Measurements from ENCODE around the gene IFT122. TPM values are rescaled to one million over a fixed set of nuclear protein-coding genes. Genes with fewer than 3 reads are reported as not detected.
"Not testable (repeated sequence)": the region's sequence is repeated elsewhere in the genome, so short reads cannot be mapped to it uniquely, and the experiment has no call there.

IFT122 gene
- total RNA-seq, 2 experiments from 2014 or later, result 18.4 to 22.6 TPM

DNA sequence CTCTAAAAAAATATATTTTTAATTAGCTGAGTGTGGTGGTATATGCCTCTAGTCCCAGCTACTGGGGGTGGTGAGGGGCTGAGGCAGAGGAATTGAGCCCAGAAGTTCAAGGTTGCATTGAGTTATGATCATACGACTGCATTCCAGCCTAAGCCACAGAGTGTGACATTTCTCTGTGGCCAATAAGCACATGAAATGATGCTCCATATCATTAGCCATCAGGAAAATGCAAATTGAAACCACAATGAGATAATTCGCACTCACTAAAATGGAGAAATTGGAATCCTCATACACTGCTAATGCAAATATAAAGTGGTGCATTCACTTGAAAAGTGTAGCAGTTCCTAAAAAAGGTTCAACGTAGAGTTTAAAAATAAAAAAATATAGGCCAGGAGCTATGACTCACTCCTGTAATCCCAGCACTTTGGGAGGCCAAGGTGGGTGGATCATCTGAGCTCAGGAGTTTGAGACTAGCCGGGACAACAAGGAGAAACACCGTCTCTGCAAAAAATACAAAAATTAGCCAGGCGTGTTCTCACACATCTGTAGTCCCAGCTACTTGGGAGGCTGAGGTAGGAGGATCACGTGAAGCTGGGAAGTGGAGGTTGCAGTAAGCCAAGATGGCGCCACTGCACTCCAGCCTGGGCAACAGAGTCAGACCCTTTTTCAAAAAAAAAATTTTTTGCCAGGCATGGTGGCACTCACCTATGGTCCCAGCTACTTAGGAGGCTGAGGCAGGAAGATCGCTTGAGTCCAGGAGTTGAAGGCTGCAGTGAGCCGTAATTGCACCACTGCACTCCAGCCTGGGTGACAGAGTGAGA is 35.2 kb downstream of the IFT122 start:
- intact Hi-C loops (cut with DNase I, micrococcal nuclease), result no loop called here
- Mint-ChIP-seq H3K27ac (no peak overlapping the region), H3K4me3 (no peak overlapping the region), H3K36me3 (ENCODE audit: low read depth) (peaks cover 25% of the 10 kb centered on the region), H3K27me3 (no peaks in the 10 kb centered on the region), H3K4me1 (no peaks in the 10 kb centered on the region), H3K9me3 (ENCODE audit: low read depth) (no peaks in the 10 kb centered on the region)
- CTCF ChIA-PET, result interaction anchor here (0.7 to 1.6 kb wide), 2 partner anchors 9 to 11 kb away, joined by 3 read pairs; no protein-coding TSS in a partner anchor
- POLR2A ChIA-PET, result interaction anchor here (0.6 kb wide), 1 partner anchor 165 kb away, joined by 3 read pairs; no protein-coding TSS in a partner anchor
- ATAC-seq (no peak), DNase-seq (no peak)

GRCh38 chr3:129475863-129476262 is 35.8 kb downstream of the IFT122 start:
- Mint-ChIP-seq H3K4me1 (no peaks in the 10 kb centered on the region), H3K9me3 (ENCODE audit: low read depth) (no peaks in the 10 kb centered on the region), H3K36me3 (ENCODE audit: low read depth) (peaks cover 21% of the 10 kb centered on the region), H3K27ac (no peak overlapping the region), H3K27me3 (no peaks in the 10 kb centered on the region), H3K4me3 (no peak overlapping the region)
- intact Hi-C loops (cut with DNase I, micrococcal nuclease), result no loop called here
- no peak for DNase-seq
- ATAC-seq, result no peak
- ChIA-PET CTCF (interaction anchor here (1.6 kb wide), 1 partner anchor 9 kb away, joined by 3 read pairs; no protein-coding TSS in a partner anchor), POLR2A (no interaction called here)

DNA sequence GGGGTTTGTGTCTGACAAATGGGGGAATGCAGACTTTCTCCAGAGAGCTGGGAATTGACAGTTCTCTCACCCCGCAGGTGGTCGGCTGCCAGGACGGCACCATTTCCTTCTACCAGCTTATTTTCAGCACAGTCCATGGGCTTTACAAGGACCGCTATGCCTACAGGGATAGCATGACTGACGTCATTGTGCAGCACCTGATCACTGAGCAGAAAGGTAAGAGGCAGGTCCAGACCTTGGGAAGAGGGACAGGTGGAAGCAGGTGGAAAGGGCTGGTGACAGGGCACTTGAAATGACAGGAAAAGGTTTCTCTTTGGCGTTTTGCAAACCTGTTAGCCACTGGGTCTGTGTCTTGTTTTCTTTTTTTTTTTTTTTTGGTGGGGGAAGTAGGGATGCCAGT is 36.6 kb downstream of the IFT122 start:
- POLR2A ChIA-PET, result no interaction called here
- CTCF ChIA-PET, result no interaction called here
- ATAC-seq, result no peak
- Mint-ChIP-seq H3K27ac (no peak overlapping the region), H3K27me3 (no peaks in the 10 kb centered on the region), H3K4me1 (peaks cover 6% of the 10 kb centered on the region), H3K9me3 (ENCODE audit: low read depth) (no peaks in the 10 kb centered on the region), H3K4me3 (no peak overlapping the region), H3K36me3 (ENCODE audit: low read depth) (peaks cover 17% of the 10 kb centered on the region)
- intact Hi-C loops (cut with DNase I, micrococcal nuclease), result no loop called here
- DNase-seq, result no peak

GRCh38 chr3:129481225-129481765 is 41.3 kb downstream of the IFT122 start:
- DNase-seq; POLR2A ChIA-PET; H3K4me3 Mint-ChIP-seq; H3K27me3 Mint-ChIP-seq; H3K9me3 Mint-ChIP-seq (ENCODE audit: low read depth); ATAC-seq; intact Hi-C loops (cut with DNase I, micrococcal nuclease): not testable (repeated sequence)
- CTCF ChIA-PET, result interaction anchor here (0.5 to 1.4 kb wide), 4 partner anchors 9 to 98 kb away, joined by 3 to 5 read pairs (median 4); no protein-coding TSS in a partner anchor
- Mint-ChIP-seq H3K4me1 (peaks cover 14% of the 10 kb centered on the region), H3K27ac (peak overlapping the region; percentile 55), H3K36me3 (ENCODE audit: low read depth) (peaks cover 13% of the 10 kb centered on the region)

- ATAC-seq (peak; percentile 91), DNase-seq (peak; percentile 67)
- ChIA-PET POLR2A (no interaction called here), CTCF (interaction anchor here (1.4 kb wide), 1 partner anchor 10 kb away, joined by 5 read pairs; no protein-coding TSS in a partner anchor)
- Mint-ChIP-seq H3K4me1 (peaks cover 14% of the 10 kb centered on the region), H3K36me3 (ENCODE audit: low read depth) (peaks cover 7% of the 10 kb centered on the region), H3K4me3 (no peak overlapping the region), H3K9me3 (ENCODE audit: low read depth) (no peaks in the 10 kb centered on the region), H3K27me3 (no peaks in the 10 kb centered on the region), H3K27ac (peak overlapping the region; percentile 55)
- intact Hi-C loops (cut with DNase I, micrococcal nuclease), result no loop called here
Observed at GRCh38 chr3:129481766-129482332, 41.8 kb downstream of the IFT122 start.

DNA sequence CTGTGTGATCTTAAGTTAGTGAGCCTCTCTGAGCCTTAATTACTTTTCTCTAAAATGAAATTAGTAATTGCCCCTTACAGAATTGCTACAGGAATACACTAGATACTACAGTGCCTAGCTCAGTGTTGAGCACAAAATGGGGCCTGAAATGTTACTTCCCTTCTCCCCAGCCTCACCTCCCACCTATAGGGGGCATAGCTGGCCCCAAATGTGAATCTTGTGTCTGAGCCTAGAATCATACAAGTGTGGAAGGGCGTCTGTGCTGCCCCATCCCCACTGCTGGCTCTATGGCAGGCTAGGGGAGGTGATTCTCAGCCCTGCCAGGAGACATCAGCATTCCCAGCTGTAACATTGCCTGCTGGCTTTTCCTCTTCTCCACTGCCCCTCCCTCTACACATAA is 42.7 kb downstream of the IFT122 start:
- H3K27ac Mint-ChIP-seq, result peak overlapping the region; percentile 4
- H3K9me3 Mint-ChIP-seq (ENCODE audit: low read depth), result no peaks in the 10 kb centered on the region
- H3K27me3 Mint-ChIP-seq, result no peaks in the 10 kb centered on the region
- DNase-seq, result peak; percentile 13
- peaks cover 14% of the 10 kb centered on the region for H3K4me1 Mint-ChIP-seq
- no peak overlapping the region for H3K4me3 Mint-ChIP-seq
- peaks cover 3% of the 10 kb centered on the region for H3K36me3 Mint-ChIP-seq (ENCODE audit: low read depth)
- intact Hi-C loops (cut with DNase I, micrococcal nuclease), result no loop called here
- ChIA-PET CTCF (interaction anchor here (0.6 to 0.7 kb wide), 2 partner anchors 343 to 1320 kb away, joined by 3 to 4 read pairs; no protein-coding TSS in a partner anchor), POLR2A (no interaction called here)
- no peak for ATAC-seq

DNA sequence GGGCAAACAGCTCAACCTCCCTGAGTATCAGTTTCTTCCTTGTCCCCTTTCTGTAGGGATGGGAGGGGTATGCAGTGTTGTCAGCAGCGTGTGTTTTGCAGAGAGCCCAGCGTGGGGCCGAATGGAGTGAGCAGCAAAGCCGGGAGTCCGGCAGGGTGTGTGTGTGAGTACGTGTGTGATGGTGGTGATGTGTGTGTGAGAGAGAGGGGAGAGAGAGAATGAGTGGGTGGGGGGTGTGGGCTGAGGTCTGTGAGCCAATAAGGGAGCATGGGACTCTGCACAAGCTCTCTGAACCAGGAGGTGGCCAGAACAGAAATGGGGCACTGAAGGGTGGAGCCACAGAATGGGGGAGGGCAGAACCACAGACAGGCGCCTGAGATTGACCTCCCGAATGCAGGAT is 43.8 kb downstream of the IFT122 start:
- Mint-ChIP-seq H3K9me3 (ENCODE audit: low read depth) (no peaks in the 10 kb centered on the region), H3K27me3 (no peaks in the 10 kb centered on the region), H3K4me3 (no peak overlapping the region), H3K4me1 (peaks cover 14% of the 10 kb centered on the region), H3K27ac (no peak overlapping the region), H3K36me3 (ENCODE audit: low read depth) (no peaks in the 10 kb centered on the region)
- ATAC-seq, result no peak
- POLR2A ChIA-PET, result no interaction called here
- no peak for DNase-seq
- intact Hi-C loops (cut with DNase I, micrococcal nuclease), result no loop called here
- CTCF ChIA-PET, result no interaction called here

- intact Hi-C loops (cut with DNase I, micrococcal nuclease); H3K4me3 Mint-ChIP-seq; H3K27ac Mint-ChIP-seq; ATAC-seq; H3K9me3 Mint-ChIP-seq (ENCODE audit: low read depth); H3K36me3 Mint-ChIP-seq (ENCODE audit: low read depth); DNase-seq; H3K27me3 Mint-ChIP-seq: not testable (repeated sequence)
- H3K4me1 Mint-ChIP-seq, result peaks cover 14% of the 10 kb centered on the region
- ChIA-PET CTCF (interaction anchor here (0.7 to 1.0 kb wide), 2 partner anchors 10 to 484 kb away, joined by 3 read pairs; no protein-coding TSS in a partner anchor), POLR2A (interaction anchor here (0.5 kb wide), 1 partner anchor 253 kb away, joined by 3 read pairs; no protein-coding TSS in a partner anchor)
Observed at GRCh38 chr3:129485146-129485545, 45.1 kb downstream of the IFT122 start.

GRCh38 chr3:129485721-129486663 is 46.0 kb downstream of the IFT122 start:
- DNase-seq (no peak), ATAC-seq (no peak)
- Mint-ChIP-seq H3K36me3 (ENCODE audit: low read depth) (no peaks in the 10 kb centered on the region), H3K27me3 (no peaks in the 10 kb centered on the region), H3K4me3 (no peak overlapping the region), H3K27ac (peak overlapping the region; percentile 4), H3K4me1 (peaks cover 14% of the 10 kb centered on the region), H3K9me3 (ENCODE audit: low read depth) (no peaks in the 10 kb centered on the region)
- ChIA-PET POLR2A (no interaction called here), CTCF (interaction anchor here (0.6 to 1.3 kb wide), 8 partner anchors 13 to 483 kb away, joined by 3 to 4 read pairs (median 3); no protein-coding TSS in a partner anchor)
- intact Hi-C loops (cut with DNase I, micrococcal nuclease), result no loop called here

- ChIA-PET CTCF (interaction anchor here (0.6 to 1.3 kb wide), 8 partner anchors 13 to 1260 kb away, joined by 3 to 4 read pairs (median 3); no protein-coding TSS in a partner anchor), POLR2A (no interaction called here)
- Mint-ChIP-seq H3K4me3 (no peak overlapping the region), H3K36me3 (ENCODE audit: low read depth) (no peaks in the 10 kb centered on the region), H3K27ac (no peak overlapping the region), H3K27me3 (no peaks in the 10 kb centered on the region), H3K4me1 (peaks cover 7% of the 10 kb centered on the region), H3K9me3 (ENCODE audit: low read depth) (no peaks in the 10 kb centered on the region)
- no peak for ATAC-seq
- intact Hi-C loops (cut with DNase I, micrococcal nuclease), result no loop called here
- no peak for DNase-seq
Observed at GRCh38 chr3:129486664-129487035, 46.6 kb downstream of the IFT122 start.

Data from activated CD4-positive, alpha-beta T cell treated with anti-CD3 and anti-CD28 coated beads for 36 hours (primary cell).